Kidney (tissue), 14 donors: ENCODE results near the gene C18orf63. TPM values are rescaled to one million over a fixed set of nuclear protein-coding genes. Genes with fewer than 3 reads are reported as not detected.

Source experiments
- DNase-seq, 5 donors: peaks; one replicate each; pipeline ENCODE4 v3.0.0-alpha.2; 2013 to 2020
- FAIRE-seq: peaks from 2 replicates; lab custom pipeline; 2012; peaks lifted over from hg19 to GRCh38; lab: Jason Lieb, UNC
- H3K27ac ChIP-seq, 2 donors: one replicate each; pipeline ENCODE4 v1.7.0; 2013; ENCODE audit warnings: low read depth in 2 of 2, low read length in 2 of 2, inconsistent platforms in 1 of 2
- H3K27me3 ChIP-seq: one replicate; pipeline ENCODE4 v1.7.1; 2013; ENCODE audit warnings: low read length, inconsistent platforms; ENCODE audit not compliant: control insufficient read depth, insufficient read depth
- H3K36me3 ChIP-seq, 3 donors: one replicate each; pipeline versions ENCODE4 v1.7.0 to v1.7.1; 2013; ENCODE audit warnings: low read length in 3 of 3, control low read depth in 1 of 3, inconsistent platforms in 1 of 3; ENCODE audit not compliant: insufficient read depth in 3 of 3, control insufficient read depth in 2 of 3
- H3K4me1 ChIP-seq, 3 donors: one replicate each; pipeline versions ENCODE4 v1.7.0 to v1.7.1; 2013; ENCODE audit warnings: low read length in 3 of 3, inconsistent platforms in 1 of 3, low read depth in 1 of 3; ENCODE audit not compliant: control insufficient read depth in 2 of 3, insufficient read depth in 2 of 3
- H3K4me3 ChIP-seq, 3 donors: one replicate each; pipeline versions ENCODE4 v1.7.0 to v1.8.1; 2013; ENCODE audit warnings: low read length in 3 of 3, control low read depth in 1 of 3, inconsistent platforms in 1 of 3
- H3K9ac ChIP-seq, 3 donors: one replicate each; pipeline versions ENCODE4 v1.7.0 to v1.7.1; 2013; ENCODE audit warnings: low read length in 3 of 3, control low read depth in 1 of 3, inconsistent platforms in 1 of 3
- H3K9me3 ChIP-seq, 3 donors: one replicate each; pipeline versions ENCODE4 v1.7.0 to v1.7.1; 2013; ENCODE audit warnings: low read length in 3 of 3, control low read depth in 1 of 3, inconsistent platforms in 1 of 3; ENCODE audit not compliant: control insufficient read depth in 2 of 3, insufficient read depth in 1 of 3
- intact Hi-C: fragments of 100-400 bp; cut with DNase I; formaldehyde crosslinking; loops from one replicate; pipeline ENCODE4 v1.11.1; 2022
- polyA plus RNA-seq: library from polyadenylated mRNA; stranded (reverse); fragments of 350-450 nt; fragmentation: Illumina TruSeq; extraction: RNeasy Lipid Tissue Mini Kit (QIAGEN cat#74804); gene quantifications from one replicate; pipeline ENCODE4 v1.2.3, GENCODE V29; 2014; ENCODE audit warnings: low read depth, low replicate concordance; ENCODE audit not compliant: insufficient read depth
- total RNA-seq: library from RNA; stranded (reverse); fragmentation: NEBNext Ultra II Directional; extraction: Animal tissue kit (Norgen Biotek cat#: 25700); gene quantifications from one replicate; pipeline ENCODE4 v1.2.1, GENCODE V29; 2021
- TF ChIP-seq, protein P1 (sequence below): IDR thresholded peaks from 3 replicates; pipeline ENCODE4 v1.5.1; 2012; ENCODE audit warnings: mild to moderate bottlenecking, moderate library complexity, borderline replicate concordance; ENCODE audit not compliant: insufficient read depth; ENCODE audit errors: extremely low read depth
- donor health status: control.
- donor health status: control.
- donor health status: control.
- donor health status: control.
- donor health status: control.
- donor health status: DM: yes; HTN: yes; CAD: no.
- donor health status: Normal renal cell carcinoma (clear cell type).

Gene C18orf63
- total and polyA plus RNA-seq, 2 donors from 2014 or later = not detected

DNA sequence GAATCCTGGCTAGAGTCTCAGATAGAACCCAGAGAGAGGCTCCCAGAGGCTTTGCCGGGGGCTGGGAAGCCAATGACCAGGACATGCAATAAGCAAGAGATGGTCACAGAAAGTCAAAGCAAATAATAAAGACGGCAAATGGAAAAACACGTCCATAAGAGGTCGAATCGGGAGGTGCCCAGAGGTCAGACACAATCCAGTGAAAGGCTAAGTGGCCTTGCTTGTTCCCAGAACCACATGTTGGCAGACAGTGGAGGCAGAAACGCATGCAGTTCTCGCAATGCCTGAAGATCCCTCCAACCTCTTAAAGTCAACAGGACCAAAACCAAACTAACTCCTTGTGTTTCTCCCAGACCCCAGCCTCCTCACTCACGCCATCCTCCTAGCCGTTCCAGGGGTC lies 26.9 kb upstream of the C18orf63 start:
- no peak for FAIRE-seq
- Histone ChIP-seq H3K4me3 (peak overlapping the region in 2 of 3 donors; percentile 68 to 96), H3K9ac (peak overlapping the region in 1 of 3 donors; percentile 95), H3K4me1 (peaks cover 0 to 30% (median 29%) of the 10 kb centered on the region in 3 donors), H3K27ac (peak overlapping the region; percentile 82 to 92), H3K9me3 (no peaks in the 10 kb centered on the region), H3K36me3 (peaks cover 0 to 15% (median 2%) of the 10 kb centered on the region in 3 donors), H3K27me3 (no peaks in the 10 kb centered on the region)
- intact Hi-C loops = no loop called here
- DNase-seq = no peak
- TF ChIP-seq, protein P1, sequence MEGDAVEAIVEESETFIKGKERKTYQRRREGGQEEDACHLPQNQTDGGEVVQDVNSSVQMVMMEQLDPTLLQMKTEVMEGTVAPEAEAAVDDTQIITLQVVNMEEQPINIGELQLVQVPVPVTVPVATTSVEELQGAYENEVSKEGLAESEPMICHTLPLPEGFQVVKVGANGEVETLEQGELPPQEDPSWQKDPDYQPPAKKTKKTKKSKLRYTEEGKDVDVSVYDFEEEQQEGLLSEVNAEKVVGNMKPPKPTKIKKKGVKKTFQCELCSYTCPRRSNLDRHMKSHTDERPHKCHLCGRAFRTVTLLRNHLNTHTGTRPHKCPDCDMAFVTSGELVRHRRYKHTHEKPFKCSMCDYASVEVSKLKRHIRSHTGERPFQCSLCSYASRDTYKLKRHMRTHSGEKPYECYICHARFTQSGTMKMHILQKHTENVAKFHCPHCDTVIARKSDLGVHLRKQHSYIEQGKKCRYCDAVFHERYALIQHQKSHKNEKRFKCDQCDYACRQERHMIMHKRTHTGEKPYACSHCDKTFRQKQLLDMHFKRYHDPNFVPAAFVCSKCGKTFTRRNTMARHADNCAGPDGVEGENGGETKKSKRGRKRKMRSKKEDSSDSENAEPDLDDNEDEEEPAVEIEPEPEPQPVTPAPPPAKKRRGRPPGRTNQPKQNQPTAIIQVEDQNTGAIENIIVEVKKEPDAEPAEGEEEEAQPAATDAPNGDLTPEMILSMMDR = no peak

DNA sequence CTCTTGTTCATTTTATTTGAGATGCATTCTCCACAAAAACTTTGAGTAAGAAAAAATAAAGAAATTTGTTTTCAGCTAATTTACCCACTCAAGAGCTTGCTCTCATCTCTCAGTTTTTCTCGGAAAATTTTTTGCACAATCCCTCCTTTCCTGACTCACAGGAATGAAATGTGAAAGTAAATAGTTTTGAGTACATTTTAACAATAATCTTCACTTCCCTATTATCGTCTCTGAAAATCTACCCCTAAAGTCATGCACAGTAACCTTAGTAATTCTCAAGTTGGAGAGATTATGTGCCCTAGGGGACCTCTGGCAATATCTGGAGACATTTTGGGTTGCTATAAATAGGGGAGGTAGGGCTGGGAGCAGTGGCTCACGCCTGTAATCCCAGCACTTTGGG lies 26.5 kb upstream of the C18orf63 start:
- Histone ChIP-seq H3K27ac (peak overlapping the region; percentile 82 to 92), H3K4me1 (peaks cover 0 to 29% (median 27%) of the 10 kb centered on the region in 3 donors), H3K27me3 (no peaks in the 10 kb centered on the region), H3K36me3 (peaks cover 0 to 15% (median 2%) of the 10 kb centered on the region in 3 donors), H3K9ac (peak overlapping the region in 1 of 3 donors; percentile 95), H3K4me3 (peak overlapping the region in 2 of 3 donors; percentile 68 to 96), H3K9me3 (no peaks in the 10 kb centered on the region)
- TF ChIP-seq, protein P1 = no peak
- DNase-seq = no peak
- intact Hi-C loops = no loop called here
- no peak for FAIRE-seq

DNA sequence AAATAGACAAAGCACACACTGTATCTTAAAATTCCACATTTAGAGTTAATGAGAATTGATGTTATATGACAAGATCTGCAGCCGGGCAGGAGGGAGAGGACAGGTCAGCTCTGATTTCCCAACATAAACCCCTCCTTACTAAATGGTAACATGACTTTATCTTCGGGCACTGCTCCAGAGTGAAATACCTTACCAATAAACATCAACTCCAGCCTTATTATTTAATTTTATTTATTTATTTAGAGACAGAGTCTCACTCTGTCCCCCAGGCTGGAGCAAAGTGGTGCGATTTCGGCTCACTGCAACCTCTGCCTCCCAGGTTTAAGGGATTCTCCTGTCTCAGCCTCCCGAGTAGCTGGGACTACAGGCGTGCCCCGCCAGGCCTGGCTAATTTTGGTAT lies 25.6 kb upstream of the C18orf63 start:
- no peak for DNase-seq
- H3K4me3 ChIP-seq = peak overlapping the region; percentile 16 to 97 (median 96)
- H3K9me3 ChIP-seq = no peaks in the 10 kb centered on the region
- H3K36me3 ChIP-seq = peaks cover 0 to 15% (median 2%) of the 10 kb centered on the region in 3 donors
- FAIRE-seq = no peak
- intact Hi-C loops = no loop called here
- peak overlapping the region in 2 of 3 donors; percentile 41 to 95 for H3K9ac ChIP-seq
- TF ChIP-seq, protein P1 = no peak
- no peaks in the 10 kb centered on the region for H3K27me3 ChIP-seq
- H3K4me1 ChIP-seq = peaks cover 0 to 22% (median 19%) of the 10 kb centered on the region in 3 donors
- peak overlapping the region; percentile 95 to 96 for H3K27ac ChIP-seq
